DOHH2 (cell line): ENCODE measurements around the gene RELN.

Experiments
- H3F3A ChIP-seq: fragments of 200-600 bp; sonication (generic), shearing (Covaris generic); 2 replicates; pipeline ENCODE4 v1.6.0; 2016; ENCODE audit warnings: antibody characterized with exemption, mild to moderate bottlenecking; ENCODE audit not compliant: control insufficient read depth, insufficient read depth
- H3K27ac ChIP-seq: fragments of 200-600 bp; sonication (generic); 2 replicates; pipeline ENCODE4 v1.5.1; 2014; ENCODE audit warnings: low read depth, mild to moderate bottlenecking, low read length, moderate library complexity
- H3K27me3 ChIP-seq: fragments of 200-600 bp; sonication (generic); 2 replicates; pipeline ENCODE4 v1.6.1; 2014; ENCODE audit warnings: mild to moderate bottlenecking, low read length, mixed read lengths; ENCODE audit not compliant: control insufficient read depth
- H3K36me3 ChIP-seq: fragments of 200-600 bp; sonication (generic); 2 replicates; pipeline ENCODE4 v1.6.1; 2014; ENCODE audit warnings: mild to moderate bottlenecking, low read length, moderate library complexity, mixed read lengths; ENCODE audit not compliant: control insufficient read depth
- H3K4me1 ChIP-seq: fragments of 200-600 bp; sonication (generic); 2 replicates; pipeline ENCODE4 v1.6.1; 2014; ENCODE audit warnings: mild to moderate bottlenecking, low read length, mixed read lengths; ENCODE audit not compliant: control insufficient read depth
- H3K4me2 ChIP-seq: fragments of 200-600 bp; sonication (generic); 2 replicates; pipeline ENCODE4 v1.6.0; 2014; ENCODE audit warnings: mild to moderate bottlenecking, low read length, moderate library complexity
- H3K4me3 ChIP-seq: fragments of 200-600 bp; sonication (generic); 2 replicates; pipeline ENCODE4 v1.5.1; 2014; ENCODE audit warnings: mild to moderate bottlenecking, low read length, mixed read lengths
- H3K79me2 ChIP-seq: fragments of 200-600 bp; sonication (generic); 2 replicates; pipeline ENCODE4 v1.6.1; 2014; ENCODE audit warnings: mild to moderate bottlenecking, low read length, mixed read lengths; ENCODE audit not compliant: control insufficient read depth
- H3K9me2 ChIP-seq: fragments of 200-600 bp; sonication (generic); replicated peaks from 2 replicates; pipeline ENCODE4 v1.6.1; 2014; ENCODE audit warnings: mild to moderate bottlenecking, low read length, mixed read lengths; ENCODE audit not compliant: control insufficient read depth
- H3K9me3 ChIP-seq: fragments of 200-600 bp; sonication (generic); 2 replicates; pipeline ENCODE4 v1.6.1; 2014; ENCODE audit warnings: antibody characterized with exemption, low read length, mixed read lengths; ENCODE audit not compliant: control insufficient read depth, insufficient read depth
- H4K20me1 ChIP-seq: fragments of 200-600 bp; sonication (generic); 2 replicates; pipeline ENCODE4 v1.6.0; 2014; ENCODE audit warnings: low read depth, mild to moderate bottlenecking, antibody characterized with exemption, low read length, moderate library complexity; ENCODE audit not compliant: control insufficient read depth, insufficient read depth
- CTCF ChIP-seq: fragments of 200-600 bp; sonication (generic); IDR thresholded peaks from one replicate; pipeline ENCODE4 v1.5.1; 2014; ENCODE audit warnings: antibody characterized with exemption, mild to moderate bottlenecking, low read depth, low read length; ENCODE audit not compliant: poor library complexity, severe bottlenecking
- EZH2phosphoT487 ChIP-seq: fragments of 200-600 bp; sonication (generic); IDR thresholded peaks from 2 replicates; pipeline ENCODE4 v1.6.1; 2017; ENCODE audit warnings: borderline replicate concordance, mild to moderate bottlenecking, antibody characterized with exemption, low read length, moderate library complexity, mixed read lengths

The RELN gene

GRCh38 chr7:103748680-103749079 is 240.8 kb downstream of the RELN start:
- no peak for TF ChIP-seq CTCF
- no peak for TF ChIP-seq EZH2phosphoT487
- no peak overlapping the region for H3K27ac ChIP-seq
- no peaks in the 10 kb centered on the region for H3F3A ChIP-seq
- no peaks in the 10 kb centered on the region for H3K79me2 ChIP-seq
- no peaks in the 10 kb centered on the region for H4K20me1 ChIP-seq
- peaks cover 4% of the 10 kb centered on the region; the same call in 1 of the 2 replicates for H3K27me3 ChIP-seq
- H3K4me1 ChIP-seq = no peaks in the 10 kb centered on the region
- H3K9me2 ChIP-seq = no peaks in the 10 kb centered on the region
- H3K4me2 ChIP-seq = no peak overlapping the region
- H3K4me3 ChIP-seq = no peak overlapping the region
- H3K9me3 ChIP-seq = no peaks in the 10 kb centered on the region
- H3K36me3 ChIP-seq = no peaks in the 10 kb centered on the region

- Histone ChIP-seq H3K9me3 (no peaks in the 10 kb centered on the region), H3K27ac (no peak overlapping the region), H3F3A (no peaks in the 10 kb centered on the region), H3K4me1 (no peaks in the 10 kb centered on the region), H3K9me2 (no peaks in the 10 kb centered on the region), H3K4me2 (no peak overlapping the region), H3K36me3 (no peaks in the 10 kb centered on the region), H4K20me1 (no peaks in the 10 kb centered on the region), H3K27me3 (peaks cover 9% of the 10 kb centered on the region), H3K4me3 (no peak overlapping the region), H3K79me2 (no peaks in the 10 kb centered on the region)
- TF ChIP-seq CTCF = no peak
- no peak for TF ChIP-seq EZH2phosphoT487
Measured at GRCh38 chr7:103735377-103735776, 254.1 kb downstream of the RELN start.

GRCh38 chr7:103731169-103731568 is 258.3 kb downstream of the RELN start:
- H3K9me3 ChIP-seq = no peaks in the 10 kb centered on the region
- H3K9me2 ChIP-seq = no peaks in the 10 kb centered on the region
- H3K36me3 ChIP-seq = no peaks in the 10 kb centered on the region
- H3K4me1 ChIP-seq = no peaks in the 10 kb centered on the region
- H3K4me2 ChIP-seq = no peak overlapping the region
- no peaks in the 10 kb centered on the region for H3K79me2 ChIP-seq
- peaks cover 4% of the 10 kb centered on the region; the same call in 1 of the 2 replicates for H3K27me3 ChIP-seq
- H4K20me1 ChIP-seq = no peaks in the 10 kb centered on the region
- H3F3A ChIP-seq = no peaks in the 10 kb centered on the region
- TF ChIP-seq EZH2phosphoT487 = no peak
- no peak for TF ChIP-seq CTCF
- no peak overlapping the region for H3K4me3 ChIP-seq
- no peak overlapping the region for H3K27ac ChIP-seq

- Histone ChIP-seq H3K27me3 (no peaks in the 10 kb centered on the region), H3K4me1 (no peaks in the 10 kb centered on the region)
Measured at GRCh38 chr7:103729026-103729425, 260.4 kb downstream of the RELN start.

More at GRCh38 chr7:103729026-103729425, 260.4 kb downstream of the RELN start:
- H3F3A ChIP-seq = no peaks in the 10 kb centered on the region
- no peak overlapping the region for H3K4me2 ChIP-seq
- H3K9me2 ChIP-seq = no peaks in the 10 kb centered on the region
- no peaks in the 10 kb centered on the region for H4K20me1 ChIP-seq
- TF ChIP-seq EZH2phosphoT487 = no peak
- no peak for TF ChIP-seq CTCF
- no peaks in the 10 kb centered on the region for H3K36me3 ChIP-seq
- H3K4me3 ChIP-seq = no peak overlapping the region
- no peaks in the 10 kb centered on the region for H3K9me3 ChIP-seq
- no peaks in the 10 kb centered on the region for H3K79me2 ChIP-seq
- no peak overlapping the region for H3K27ac ChIP-seq
